Eye (tissue), 1 donor: ENCODE results near the gene SLC66A2.
"Not testable (repeated sequence)": the region's sequence is repeated elsewhere in the genome, so short reads cannot be mapped to it uniquely, and the experiment has no call there.

Experiments
- DNase-seq: peaks from one replicate; pipeline ENCODE4 v3.0.0-alpha.2; 2015

The SLC66A2 gene

GRCh38 chr18:79900610-79901570 lies 50.6 kb downstream of the SLC66A2 start:
- no peak for DNase-seq

DNA sequence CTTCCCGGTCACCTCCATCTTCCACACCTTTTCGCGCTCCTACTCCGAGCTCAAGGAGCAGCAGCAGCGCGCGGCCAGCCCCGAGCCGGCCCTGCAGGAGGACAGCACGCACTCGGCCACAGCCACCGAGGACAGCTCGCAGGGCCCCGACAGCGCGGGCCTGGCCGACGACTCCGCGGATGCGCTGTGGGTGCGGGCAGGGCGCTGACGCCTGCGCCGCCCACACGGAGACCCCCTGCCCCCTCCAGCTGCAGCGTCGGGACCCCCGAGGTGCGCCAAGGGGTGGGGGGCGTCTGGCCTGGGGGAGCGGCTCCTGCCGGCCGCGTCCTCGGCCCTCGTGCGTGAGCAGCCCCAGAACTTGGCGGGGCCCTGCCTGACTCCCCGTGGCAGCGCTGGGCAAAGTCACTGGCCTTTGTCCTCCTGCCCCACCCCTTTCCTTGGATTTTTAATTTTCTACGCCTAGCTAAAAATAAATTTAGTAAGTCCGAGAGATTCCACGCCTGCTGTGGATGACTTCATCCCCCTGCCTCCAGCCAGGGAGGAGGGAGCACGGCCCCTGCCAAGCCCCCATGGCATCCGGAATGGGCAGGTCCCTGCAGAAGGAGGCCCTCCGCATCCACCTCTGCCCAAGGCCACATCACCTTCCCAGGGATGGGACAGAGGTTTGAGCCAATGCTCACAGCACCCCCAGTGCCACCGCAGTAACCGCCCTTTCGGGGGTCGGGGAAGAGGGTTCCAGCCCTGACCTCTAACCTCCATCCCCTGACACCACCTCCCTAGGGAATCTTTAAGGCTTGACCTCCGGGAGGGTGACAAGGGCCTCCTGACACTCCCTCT lies 51.6 kb downstream of the SLC66A2 start:
- DNase-seq, result no peak

- DNase-seq, result no peak
Measured at GRCh38 chr18:79898952-79899608, 52.4 kb downstream of the SLC66A2 start.

- DNase-seq, result no peak
Measured at GRCh38 chr18:79897940-79898625, 53.4 kb downstream of the SLC66A2 start.

GRCh38 chr18:79896738-79897137 lies 54.7 kb downstream of the SLC66A2 start:
- no peak for DNase-seq

DNA sequence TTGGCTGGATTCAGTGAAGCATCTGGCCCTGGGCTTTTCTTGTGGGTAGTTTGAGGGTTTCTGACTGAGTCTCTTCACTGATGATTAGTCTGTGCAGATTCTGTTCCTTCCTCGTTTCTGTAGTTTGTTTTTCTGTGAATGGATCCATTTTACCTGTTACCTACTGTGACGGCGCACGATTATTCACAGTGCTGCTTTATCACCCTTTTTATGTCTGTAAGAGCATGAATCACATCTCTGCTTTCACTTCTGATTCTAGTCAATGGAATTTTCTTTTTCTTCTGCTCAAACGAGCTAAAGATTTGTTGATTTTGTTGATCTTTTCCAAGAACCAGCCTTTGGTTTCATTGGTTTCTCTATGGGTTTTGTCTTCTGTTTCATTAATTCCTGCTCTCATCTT lies 60.8 kb downstream of the SLC66A2 start:
- DNase-seq, result no peak

GRCh38 chr18:79889569-79889968 lies 61.9 kb downstream of the SLC66A2 start:
- DNase-seq, result no peak

- no peak for DNase-seq
Measured at GRCh38 chr18:79888016-79888415, 63.4 kb downstream of the SLC66A2 start.

- DNase-seq, result no peak
Measured at GRCh38 chr18:79887181-79888000, 64.1 kb downstream of the SLC66A2 start.

- DNase-seq, result no peak
Measured at GRCh38 chr18:79884963-79885728, 66.3 kb downstream of the SLC66A2 start.

DNA sequence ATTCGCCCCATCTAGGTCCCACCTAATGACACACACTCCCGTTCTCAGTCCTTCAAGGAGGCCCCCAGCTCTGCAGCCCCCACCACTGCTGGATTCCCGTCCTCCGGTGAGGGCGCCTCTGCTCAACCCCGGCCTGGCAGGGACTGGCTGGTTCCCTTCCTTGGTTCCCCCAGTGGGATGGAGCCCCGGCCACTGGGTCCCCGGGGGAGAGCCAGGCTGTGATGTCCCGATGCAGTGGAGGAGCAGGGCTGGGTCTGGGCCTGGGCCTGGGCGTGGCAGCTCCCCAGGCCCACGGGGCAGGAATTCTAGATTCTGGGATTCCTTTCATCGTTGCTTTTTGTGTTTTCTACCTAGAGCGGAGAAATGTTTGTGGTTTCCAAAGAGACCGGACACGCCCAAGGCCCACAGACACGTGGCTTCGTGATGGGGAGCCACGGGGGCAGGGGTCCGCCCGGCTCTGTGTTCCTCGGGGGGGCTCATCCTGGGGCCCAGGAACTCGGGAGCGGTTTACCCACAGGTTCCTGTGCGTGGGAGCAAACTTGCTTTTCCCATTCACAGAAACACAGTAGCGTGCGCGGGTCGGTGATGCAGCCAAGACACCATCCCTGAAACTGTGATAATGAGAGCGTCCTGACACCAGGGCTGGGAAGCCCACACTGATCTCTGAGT lies 67.0 kb downstream of the SLC66A2 start:
- no peak for DNase-seq

DNA sequence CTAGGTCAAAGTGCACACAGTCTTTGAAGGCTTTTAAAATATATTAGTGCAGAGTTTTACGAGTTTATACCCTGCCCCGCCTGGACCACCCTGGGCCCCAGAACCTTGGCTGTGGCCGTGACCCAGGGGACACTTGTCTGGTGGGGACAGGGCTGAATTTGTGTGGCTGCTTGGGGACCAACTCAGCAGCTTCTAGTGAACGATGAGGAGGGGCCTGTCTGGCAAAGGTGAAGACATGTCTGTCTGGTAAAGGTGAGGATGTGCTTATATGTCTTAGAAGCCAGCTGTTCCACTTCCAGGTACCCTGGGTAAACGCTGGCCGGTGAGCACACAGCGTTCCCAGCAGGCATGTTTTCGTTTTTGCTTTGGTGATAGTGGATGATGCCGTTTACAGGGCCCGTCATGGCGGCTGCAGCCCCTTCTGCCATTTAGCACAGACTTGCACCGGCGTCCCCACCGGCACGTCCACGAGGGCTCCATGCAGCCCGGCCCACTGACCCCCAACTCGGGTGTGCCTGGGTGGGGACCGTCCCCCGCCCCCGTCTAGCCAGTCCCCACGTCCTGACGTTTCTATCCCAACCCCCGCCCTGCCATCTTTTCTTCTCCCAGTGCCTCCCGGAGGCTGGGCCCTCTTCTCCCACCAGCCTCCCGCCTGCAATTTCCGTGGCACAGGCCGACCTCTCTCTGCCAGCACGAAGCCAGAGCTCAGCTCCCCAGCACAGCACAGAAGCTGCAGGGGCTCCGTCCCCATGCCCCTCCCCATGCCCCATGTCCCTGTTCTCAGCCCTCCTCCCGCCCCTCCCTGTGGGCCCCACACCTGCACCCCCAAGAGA lies 67.8 kb downstream of the SLC66A2 start:
- no peak for DNase-seq

DNA sequence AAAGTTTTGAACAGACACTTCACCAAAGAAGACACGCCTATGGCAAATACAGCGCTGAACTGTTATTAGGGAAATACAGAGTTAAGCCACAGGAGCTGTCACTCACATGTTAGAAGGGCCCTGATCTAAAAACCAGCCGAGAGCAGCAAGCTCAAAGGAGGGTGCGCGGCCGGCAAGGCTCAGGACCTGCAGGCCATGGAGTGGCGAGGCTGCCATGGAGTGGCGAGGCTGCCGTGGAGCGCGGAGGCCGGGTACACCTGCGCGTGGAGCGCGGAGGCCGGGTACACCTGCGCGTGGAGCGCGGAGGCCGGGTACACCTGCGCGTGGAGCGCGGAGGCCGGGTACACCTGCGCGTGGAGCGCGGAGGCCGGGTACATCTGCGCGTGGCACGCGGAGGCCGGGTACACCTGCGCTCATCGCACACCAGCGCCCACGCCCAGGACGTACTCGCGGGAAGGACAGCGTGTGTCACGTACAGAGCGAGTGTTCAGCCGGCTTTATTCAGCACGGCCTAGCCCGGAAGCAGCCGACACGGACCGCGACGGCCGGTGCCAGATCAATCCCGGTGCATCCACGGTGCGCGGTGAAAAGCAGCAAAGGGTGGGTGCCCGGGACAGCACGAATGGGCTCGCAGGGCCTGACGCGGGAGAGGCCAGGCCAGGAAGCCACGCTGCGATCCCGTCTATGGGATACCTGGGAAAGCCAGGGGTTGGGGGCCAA lies 68.8 kb downstream of the SLC66A2 start:
- no peak for DNase-seq

DNA sequence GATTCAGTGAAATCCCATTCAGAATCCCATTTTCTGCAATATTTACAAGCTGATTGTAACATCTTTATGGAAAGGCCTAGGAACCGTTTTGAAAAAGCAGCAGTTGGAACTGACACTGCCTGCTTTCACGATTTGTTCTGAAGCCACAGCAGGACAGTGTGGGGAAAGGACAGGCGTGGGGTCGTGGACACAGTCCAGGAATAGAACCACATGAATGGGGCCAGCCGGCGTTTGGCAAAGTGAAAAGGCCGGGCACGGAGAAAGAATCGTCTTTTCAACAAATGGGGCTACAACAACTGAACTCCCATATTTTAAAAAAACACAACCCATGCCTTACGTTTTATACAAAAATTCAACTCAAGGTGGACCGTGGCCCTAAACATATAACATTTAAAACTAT lies 69.8 kb downstream of the SLC66A2 start:
- DNase-seq, result no peak

DNA sequence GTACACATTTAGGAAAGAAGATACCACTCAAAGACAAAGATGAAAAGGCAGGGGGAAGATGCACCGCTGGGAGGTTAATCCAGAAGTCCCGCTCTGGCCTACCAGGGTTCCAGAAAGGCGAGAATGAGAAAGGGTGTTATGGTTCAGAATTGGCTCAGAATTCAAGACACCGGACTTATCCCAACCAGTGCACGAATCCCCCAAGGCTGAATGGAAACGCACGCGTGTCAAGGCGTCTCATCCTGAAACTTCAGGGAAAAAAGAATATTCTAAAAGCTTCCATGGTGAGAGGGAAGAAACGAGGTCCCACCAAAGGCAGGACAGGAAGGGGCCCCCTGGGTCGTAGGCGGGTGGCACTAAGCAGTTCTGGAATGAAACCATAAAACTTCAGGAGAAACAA lies 71.9 kb downstream of the SLC66A2 start:
- no peak for DNase-seq

GRCh38 chr18:79878741-79879378 lies 72.6 kb downstream of the SLC66A2 start:
- no peak for DNase-seq

DNA sequence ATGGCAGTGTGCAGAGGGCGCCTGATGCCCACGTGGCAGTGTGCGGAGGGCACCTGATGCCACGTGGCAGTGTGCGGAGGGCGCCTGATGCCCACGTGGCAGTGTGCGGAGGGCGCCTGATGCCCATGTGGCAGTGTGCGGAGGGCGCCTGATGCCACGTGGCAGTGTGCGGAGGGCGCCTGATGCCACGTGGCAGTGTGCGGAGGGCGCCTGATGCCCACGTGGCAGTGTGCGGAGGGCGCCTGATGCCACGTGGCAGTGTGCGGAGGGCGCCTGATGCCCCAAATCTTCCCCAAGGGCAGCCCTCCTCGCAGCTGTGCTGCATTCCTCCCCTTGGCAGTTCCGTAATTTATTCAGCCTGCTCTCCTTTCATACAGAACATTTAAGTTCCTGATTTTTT lies 73.2 kb downstream of the SLC66A2 start:
- DNase-seq, result not testable (repeated sequence)
